Measurements from ENCODE around the gene RAD51B. TPM values are rescaled to one million over a fixed set of nuclear protein-coding genes. Genes with fewer than 3 reads are reported as not detected.
A peak's percentile ranks its signal among the peaks of the same experiment; 100 is the strongest.

Gene RAD51B
- polyA plus RNA-seq, 3 donors = 3.6 to 11.6 (median 9.4) TPM

GRCh38 chr14:68363466-68363842 lies 543.9 kb downstream of the RAD51B start:
- TF ChIP-seq, protein P1, sequence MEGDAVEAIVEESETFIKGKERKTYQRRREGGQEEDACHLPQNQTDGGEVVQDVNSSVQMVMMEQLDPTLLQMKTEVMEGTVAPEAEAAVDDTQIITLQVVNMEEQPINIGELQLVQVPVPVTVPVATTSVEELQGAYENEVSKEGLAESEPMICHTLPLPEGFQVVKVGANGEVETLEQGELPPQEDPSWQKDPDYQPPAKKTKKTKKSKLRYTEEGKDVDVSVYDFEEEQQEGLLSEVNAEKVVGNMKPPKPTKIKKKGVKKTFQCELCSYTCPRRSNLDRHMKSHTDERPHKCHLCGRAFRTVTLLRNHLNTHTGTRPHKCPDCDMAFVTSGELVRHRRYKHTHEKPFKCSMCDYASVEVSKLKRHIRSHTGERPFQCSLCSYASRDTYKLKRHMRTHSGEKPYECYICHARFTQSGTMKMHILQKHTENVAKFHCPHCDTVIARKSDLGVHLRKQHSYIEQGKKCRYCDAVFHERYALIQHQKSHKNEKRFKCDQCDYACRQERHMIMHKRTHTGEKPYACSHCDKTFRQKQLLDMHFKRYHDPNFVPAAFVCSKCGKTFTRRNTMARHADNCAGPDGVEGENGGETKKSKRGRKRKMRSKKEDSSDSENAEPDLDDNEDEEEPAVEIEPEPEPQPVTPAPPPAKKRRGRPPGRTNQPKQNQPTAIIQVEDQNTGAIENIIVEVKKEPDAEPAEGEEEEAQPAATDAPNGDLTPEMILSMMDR (IDR thresholded peaks at IDR 0.05) = peak; percentile 15
- H3K4me2 ChIP-seq (replicated peaks; ENCODE audit: extremely low read depth, low read length, poor library complexity, severe bottlenecking) = peak overlapping the region; percentile 40
- Mint-ChIP-seq H3K27ac (peak overlapping the region; percentile 79 to 92 (median 82)), H3K36me3 (peaks cover 0 to 6% of the 10 kb centered on the region in 2 donors), H3K4me3 (peak overlapping the region; percentile 56 to 76), H3K9me3 (peaks cover 0 to 4% (median 2%) of the 10 kb centered on the region in 7 donors), H3K27me3 (ENCODE audit: low read depth in 3 of 3) (peaks cover 0 to 1% (median 0%) of the 10 kb centered on the region in 3 donors), H3K4me1 (peaks cover 60% of the 10 kb centered on the region)
- 70% methylated on average over 7 of the region's 11 CpGs for WGBS (ENCODE audit: insufficient coverage)
- H3K36me3 ChIP-seq (replicated peaks in 1 of 2; ENCODE audit: control insufficient read depth in 1 of 2, insufficient read depth in 2 of 2, low read length in 2 of 2) = no peaks in the 10 kb centered on the region
- intact Hi-C loops (cut with micrococcal nuclease) = no loop called here
- H4K20me1 ChIP-seq (ENCODE audit: insufficient read depth, low read length) = no peaks in the 10 kb centered on the region
- no peaks in the 10 kb centered on the region for H3K9me3 ChIP-seq (replicated peaks in 1 of 2; ENCODE audit: control insufficient read depth in 1 of 2, insufficient read depth in 1 of 2, low read length in 2 of 2)
- H3K27me3 ChIP-seq (ENCODE audit: control insufficient read depth in 2 of 2, insufficient read depth in 2 of 2, low read length in 2 of 2) = no peaks in the 10 kb centered on the region
- H3K4me3 ChIP-seq (replicated peaks in 1 of 3; ENCODE audit: low read depth in 2 of 3, low read length in 3 of 3) = peak overlapping the region in 1 of 3 experiments; percentile 45
- peak overlapping the region; percentile 79 for H3K27ac ChIP-seq (ENCODE audit: low read depth in 1 of 2, low read length in 2 of 2)
- H3K9ac ChIP-seq (ENCODE audit: insufficient read depth, low read length, poor library complexity, severe bottlenecking) = peak overlapping the region; percentile 29
- H3K79me2 ChIP-seq (ENCODE audit: insufficient read depth, low read length) = no peaks in the 10 kb centered on the region
- H2AFZ ChIP-seq (ENCODE audit: insufficient read depth, low read depth, low read length, poor library complexity, severe bottlenecking) = peak overlapping the region; percentile 74
- H3K4me1 ChIP-seq (ENCODE audit: control insufficient read depth in 1 of 2, insufficient read depth in 2 of 2, low read length in 2 of 2) = peaks cover 48 to 54% of the 10 kb centered on the region in 2 donors
- DNase-seq = peak in 1 of 3 donors; percentile 12

- H3K4me1 Mint-ChIP-seq = peaks cover 61% of the 10 kb centered on the region
Observed at GRCh38 chr14:68363843-68364767, 544.5 kb downstream of the RAD51B start.

More at GRCh38 chr14:68363843-68364767, 544.5 kb downstream of the RAD51B start:
- peak overlapping the region; percentile 74 for H2AFZ ChIP-seq (ENCODE audit: insufficient read depth, low read depth, low read length, poor library complexity, severe bottlenecking)
- no peaks in the 10 kb centered on the region for H3K9me3 ChIP-seq (replicated peaks in 1 of 2; ENCODE audit: control insufficient read depth in 1 of 2, insufficient read depth in 1 of 2, low read length in 2 of 2)
- intact Hi-C loops (cut with micrococcal nuclease) = no loop called here
- peaks cover 0 to 1% (median 0%) of the 10 kb centered on the region in 3 donors for H3K27me3 Mint-ChIP-seq (ENCODE audit: low read depth in 3 of 3)
- peak overlapping the region in 1 of 3 experiments; percentile 45 for H3K4me3 ChIP-seq (replicated peaks in 1 of 3; ENCODE audit: low read depth in 2 of 3, low read length in 3 of 3)
- no peaks in the 10 kb centered on the region for H3K36me3 ChIP-seq (replicated peaks in 1 of 2; ENCODE audit: control insufficient read depth in 1 of 2, insufficient read depth in 2 of 2, low read length in 2 of 2)
- no peaks in the 10 kb centered on the region for H3K27me3 ChIP-seq (ENCODE audit: control insufficient read depth in 2 of 2, insufficient read depth in 2 of 2, low read length in 2 of 2)
- H3K9me3 Mint-ChIP-seq = peaks cover 0 to 4% (median 2%) of the 10 kb centered on the region in 7 donors
- DNase-seq = peak; percentile 47 to 62 (median 60)
- H3K4me2 ChIP-seq (replicated peaks; ENCODE audit: extremely low read depth, low read length, poor library complexity, severe bottlenecking) = peak overlapping the region; percentile 40
- TF ChIP-seq, protein P1 (IDR thresholded peaks at IDR 0.05) = peak; percentile 13
- peaks cover 48 to 54% of the 10 kb centered on the region in 2 donors for H3K4me1 ChIP-seq (ENCODE audit: control insufficient read depth in 1 of 2, insufficient read depth in 2 of 2, low read length in 2 of 2)
- peak overlapping the region; percentile 29 for H3K9ac ChIP-seq (ENCODE audit: insufficient read depth, low read length, poor library complexity, severe bottlenecking)
- peaks cover 0 to 6% of the 10 kb centered on the region in 2 donors for H3K36me3 Mint-ChIP-seq
- peak overlapping the region; percentile 56 to 76 for H3K4me3 Mint-ChIP-seq
- 74% methylated on average over 23 of the region's 34 CpGs for WGBS (ENCODE audit: insufficient coverage)
- no peaks in the 10 kb centered on the region for H3K79me2 ChIP-seq (ENCODE audit: insufficient read depth, low read length)
- H4K20me1 ChIP-seq (ENCODE audit: insufficient read depth, low read length) = no peaks in the 10 kb centered on the region
- peak overlapping the region; percentile 79 to 92 (median 82) for H3K27ac Mint-ChIP-seq
- H3K27ac ChIP-seq (ENCODE audit: low read depth in 1 of 2, low read length in 2 of 2) = peak overlapping the region; percentile 79
